ENCODE data around the gene MLC1. TPM values are rescaled to one million over a fixed set of nuclear protein-coding genes. Genes with fewer than 3 reads are reported as not detected.

The MLC1 gene
- total and polyA plus RNA-seq, 10 of the 15 experiments (the other 5 are each of a cell fraction or from before 2014, with no cell fraction given) = 0.03 to 0.15 (median 0.07) TPM; not detected in 7

DNA sequence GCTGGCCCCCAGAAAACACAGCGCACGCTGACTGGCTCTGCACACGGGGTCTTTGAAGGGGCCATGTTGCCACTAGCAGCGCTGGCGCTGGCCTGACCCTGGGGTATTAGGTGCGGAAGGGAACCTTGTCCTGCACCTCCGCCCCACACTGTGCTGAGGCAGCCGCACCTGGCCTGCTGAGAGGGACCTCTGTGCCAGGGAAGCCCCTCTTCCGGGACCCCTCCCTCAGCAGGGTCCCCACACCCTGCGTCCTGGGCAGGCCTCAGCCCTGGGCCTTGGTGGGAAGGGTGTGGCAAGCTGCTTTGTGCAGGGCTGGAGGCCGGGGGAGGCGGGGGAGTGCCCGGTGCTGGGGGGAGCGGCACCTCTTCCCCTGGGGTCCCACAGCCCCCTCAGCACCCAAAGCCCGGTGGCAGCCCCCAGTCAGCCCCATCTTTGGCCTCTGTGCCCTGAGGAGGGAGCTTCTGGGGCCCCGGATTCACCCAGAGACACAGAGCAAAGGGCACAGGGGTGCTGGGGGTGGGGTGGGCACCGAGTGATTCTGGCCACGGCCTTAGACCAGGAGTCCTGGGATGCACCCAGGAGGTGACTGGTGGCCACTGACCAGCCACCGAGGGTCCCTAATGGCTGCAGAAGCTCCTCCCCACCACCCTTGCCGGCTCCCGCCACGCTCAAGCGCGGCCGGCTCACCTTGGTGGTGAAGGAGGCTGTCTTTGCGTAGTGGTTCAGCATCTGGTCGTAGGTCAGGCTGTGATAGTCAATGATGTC, 38.6 kb downstream of the MLC1 start (continued):
- TF ChIP-seq, protein P1, sequence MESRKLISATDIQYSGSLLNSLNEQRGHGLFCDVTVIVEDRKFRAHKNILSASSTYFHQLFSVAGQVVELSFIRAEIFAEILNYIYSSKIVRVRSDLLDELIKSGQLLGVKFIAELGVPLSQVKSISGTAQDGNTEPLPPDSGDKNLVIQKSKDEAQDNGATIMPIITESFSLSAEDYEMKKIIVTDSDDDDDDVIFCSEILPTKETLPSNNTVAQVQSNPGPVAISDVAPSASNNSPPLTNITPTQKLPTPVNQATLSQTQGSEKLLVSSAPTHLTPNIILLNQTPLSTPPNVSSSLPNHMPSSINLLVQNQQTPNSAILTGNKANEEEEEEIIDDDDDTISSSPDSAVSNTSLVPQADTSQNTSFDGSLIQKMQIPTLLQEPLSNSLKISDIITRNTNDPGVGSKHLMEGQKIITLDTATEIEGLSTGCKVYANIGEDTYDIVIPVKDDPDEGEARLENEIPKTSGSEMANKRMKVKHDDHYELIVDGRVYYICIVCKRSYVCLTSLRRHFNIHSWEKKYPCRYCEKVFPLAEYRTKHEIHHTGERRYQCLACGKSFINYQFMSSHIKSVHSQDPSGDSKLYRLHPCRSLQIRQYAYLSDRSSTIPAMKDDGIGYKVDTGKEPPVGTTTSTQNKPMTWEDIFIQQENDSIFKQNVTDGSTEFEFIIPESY (IDR thresholded peaks at IDR 0.05) = no peak
- TF ChIP-seq ZNF217 (IDR thresholded peaks at IDR 0.05) (no peak), E2F4 (IDR thresholded peaks at IDR 0.05; ENCODE audit: low read depth, low read length) (no peak), KAT2A (conservative IDR thresholded peaks at IDR 0.05; ENCODE audit: control insufficient read depth, low read depth, low read length) (no peak)
- TF ChIP-seq, protein P2, sequence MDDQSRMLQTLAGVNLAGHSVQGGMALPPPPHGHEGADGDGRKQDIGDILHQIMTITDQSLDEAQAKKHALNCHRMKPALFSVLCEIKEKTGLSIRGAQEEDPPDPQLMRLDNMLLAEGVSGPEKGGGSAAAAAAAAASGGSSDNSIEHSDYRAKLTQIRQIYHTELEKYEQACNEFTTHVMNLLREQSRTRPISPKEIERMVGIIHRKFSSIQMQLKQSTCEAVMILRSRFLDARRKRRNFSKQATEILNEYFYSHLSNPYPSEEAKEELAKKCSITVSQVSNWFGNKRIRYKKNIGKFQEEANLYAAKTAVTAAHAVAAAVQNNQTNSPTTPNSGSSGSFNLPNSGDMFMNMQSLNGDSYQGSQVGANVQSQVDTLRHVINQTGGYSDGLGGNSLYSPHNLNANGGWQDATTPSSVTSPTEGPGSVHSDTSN (IDR thresholded peaks at IDR 0.05; ENCODE audit: insufficient replicate concordance, low read depth, low read length) = no peak
- TF ChIP-seq, protein P3, sequence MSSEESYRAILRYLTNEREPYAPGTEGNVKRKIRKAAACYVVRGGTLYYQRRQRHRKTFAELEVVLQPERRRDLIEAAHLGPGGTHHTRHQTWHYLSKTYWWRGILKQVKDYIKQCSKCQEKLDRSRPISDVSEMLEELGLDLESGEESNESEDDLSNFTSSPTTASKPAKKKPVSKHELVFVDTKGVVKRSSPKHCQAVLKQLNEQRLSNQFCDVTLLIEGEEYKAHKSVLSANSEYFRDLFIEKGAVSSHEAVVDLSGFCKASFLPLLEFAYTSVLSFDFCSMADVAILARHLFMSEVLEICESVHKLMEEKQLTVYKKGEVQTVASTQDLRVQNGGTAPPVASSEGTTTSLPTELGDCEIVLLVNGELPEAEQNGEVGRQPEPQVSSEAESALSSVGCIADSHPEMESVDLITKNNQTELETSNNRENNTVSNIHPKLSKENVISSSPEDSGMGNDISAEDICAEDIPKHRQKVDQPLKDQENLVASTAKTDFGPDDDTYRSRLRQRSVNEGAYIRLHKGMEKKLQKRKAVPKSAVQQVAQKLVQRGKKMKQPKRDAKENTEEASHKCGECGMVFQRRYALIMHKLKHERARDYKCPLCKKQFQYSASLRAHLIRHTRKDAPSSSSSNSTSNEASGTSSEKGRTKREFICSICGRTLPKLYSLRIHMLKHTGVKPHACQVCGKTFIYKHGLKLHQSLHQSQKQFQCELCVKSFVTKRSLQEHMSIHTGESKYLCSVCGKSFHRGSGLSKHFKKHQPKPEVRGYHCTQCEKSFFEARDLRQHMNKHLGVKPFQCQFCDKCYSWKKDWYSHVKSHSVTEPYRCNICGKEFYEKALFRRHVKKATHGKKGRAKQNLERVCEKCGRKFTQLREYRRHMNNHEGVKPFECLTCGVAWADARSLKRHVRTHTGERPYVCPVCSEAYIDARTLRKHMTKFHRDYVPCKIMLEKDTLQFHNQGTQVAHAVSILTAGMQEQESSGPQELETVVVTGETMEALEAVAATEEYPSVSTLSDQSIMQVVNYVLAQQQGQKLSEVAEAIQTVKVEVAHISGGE (CRISPR knock-in tag; IDR thresholded peaks at IDR 0.05) = no peak

All from GM12878 (cell line).